A549 (cell line): ENCODE measurements around the gene ARMC9. TPM values are rescaled to one million over a fixed set of nuclear protein-coding genes. Genes with fewer than 3 reads are reported as not detected.

Experiments used
- ATAC-seq, 2 experiments: fragments of 200-7000 bp in 1 of 2; fragments of >200 bp in 1 of 2; cut with Nextera tagmentation in 1 of 2; cut with Tn5 transposase in 1 of 2; 3 replicates each; pipeline versions ENCODE4 v1.8.0 to v1.9.1; 2018 to 2020; ENCODE audit warnings: mild to moderate bottlenecking in 1 of 2, moderate library complexity in 1 of 2
- CTCF ChIA-PET: fragments of 300-600 bp; sonication (Branson Sonifier 250); formaldehyde crosslinking; extraction: SDS; loops from one replicate; lab custom pipeline; 2021; ENCODE audit warnings: antibody characterized with exemption, inconsistent platforms; lab: Yijun Ruan, JAX
- POLR2A ChIA-PET: fragments of 350-600 bp; formaldehyde crosslinking; extraction: SDS; loops from one replicate; lab custom pipeline; 2021; ENCODE audit warnings: antibody characterized with exemption, inconsistent platforms; lab: Yijun Ruan, JAX
- DNase-seq, 2 experiments: peaks; one replicate each; pipeline versions ENCODE4 v3.0.0 to v3.0.0-alpha.2; 2011 to 2016; ENCODE audit warnings: low read depth in 1 of 2, low spot score in 1 of 2
- FAIRE-seq: peaks from 2 replicates; lab custom pipeline; 2011; peaks lifted over from hg19 to GRCh38; lab: Jason Lieb, UNC
- H3K27ac ChIP-seq, 2 experiments: fragments of >200 bp; sonication (Bioruptor Twin); formaldehyde crosslinking; 3 replicates each; pipeline ENCODE4 v1.5.1; 2016 to 2017
- H3K4me1 ChIP-seq: fragments of >200 bp; sonication (Bioruptor Twin); formaldehyde crosslinking; 3 replicates; pipeline ENCODE4 v1.6.1; 2016
- H3K4me2 ChIP-seq: fragments of >200 bp; sonication (Bioruptor Twin); formaldehyde crosslinking; 3 replicates; pipeline ENCODE4 v1.6.1; 2016
- H3K4me3 ChIP-seq: fragments of >200 bp; sonication (Bioruptor Twin); formaldehyde crosslinking; 3 replicates; pipeline ENCODE4 v1.5.1; 2016
- H3K9me3 ChIP-seq: fragments of >200 bp; sonication (Bioruptor Twin); formaldehyde crosslinking; 3 replicates; pipeline ENCODE4 v1.6.1; 2016
- BCL3 ChIP-seq: fragments of >200 bp; sonication (Bioruptor Twin); formaldehyde crosslinking; IDR thresholded peaks from 3 replicates; pipeline ENCODE4 v1.6.1; 2016
- BHLHE40 ChIP-seq: IDR thresholded peaks from 2 replicates; pipeline ENCODE4 v1.6.1; 2012; ENCODE audit warnings: low read depth, low read length, inconsistent platforms
- CBX2 ChIP-seq: fragments of 200-600 bp; sonication (generic); IDR thresholded peaks from 2 replicates; pipeline ENCODE4 v1.6.1; 2016; ENCODE audit warnings: low read depth, mild to moderate bottlenecking, borderline replicate concordance
- CBX8 ChIP-seq: fragments of 200-600 bp; sonication (generic); IDR thresholded peaks from 2 replicates; pipeline ENCODE4 v1.6.1; 2016
- CHD4 ChIP-seq: fragments of 200-600 bp; sonication (generic); IDR thresholded peaks from 2 replicates; pipeline ENCODE4 v1.6.1; 2016; ENCODE audit warnings: antibody characterized with exemption, mild to moderate bottlenecking, borderline replicate concordance
- EP300 ChIP-seq, 2 experiments: fragments of >200 bp; sonication (Bioruptor Twin); formaldehyde crosslinking; IDR thresholded peaks; 2 replicates in 1 of 2; 3 replicates in 1 of 2; pipeline ENCODE4 v1.6.1; 2016 to 2017
- FOSB ChIP-seq: fragments of 250-450 bp; sonication (Bioruptor Pico); IDR thresholded peaks from 2 replicates; pipeline ENCODE4 v1.5.0; 2020; ENCODE audit warnings: mild to moderate bottlenecking, moderate library complexity
- FOXS1 ChIP-seq: fragments of 250-450 bp; sonication (Bioruptor Pico); IDR thresholded peaks from 2 replicates; pipeline ENCODE4 v1.5.0; 2020; ENCODE audit warnings: mild to moderate bottlenecking, moderate library complexity
- HOXB13 ChIP-seq: fragments of 250-450 bp; sonication (Bioruptor Pico); IDR thresholded peaks from 2 replicates; pipeline ENCODE4 v1.5.0; 2020; ENCODE audit warnings: low read depth, mild to moderate bottlenecking, moderate library complexity
- HOXB5 ChIP-seq: fragments of 250-450 bp; sonication (Bioruptor Pico); IDR thresholded peaks from 2 replicates; pipeline ENCODE4 v1.5.0; 2020; ENCODE audit warnings: mild to moderate bottlenecking, moderate library complexity
- JUN ChIP-seq, 2 experiments: fragments of >200 bp; sonication (Bioruptor Twin); formaldehyde crosslinking; IDR thresholded peaks; 2 replicates in 1 of 2; 3 replicates in 1 of 2; pipeline ENCODE4 v1.6.1; 2016 to 2017
- KDM1A ChIP-seq: fragments of 200-600 bp; sonication (generic); IDR thresholded peaks from 2 replicates; pipeline ENCODE4 v1.6.1; 2016; ENCODE audit warnings: low read depth, mild to moderate bottlenecking
- MAFK ChIP-seq: fragments of 450-650 bp; IDR thresholded peaks from 2 replicates; pipeline ENCODE4 v1.6.1; 2014; ENCODE audit not compliant: partially characterized antibody
- MAZ ChIP-seq: fragments of 150-350 bp; IDR thresholded peaks from 2 replicates; pipeline ENCODE4 v1.6.1; 2014; ENCODE audit warnings: antibody characterized with exemption, low read depth, low read length, borderline replicate concordance
- MYC ChIP-seq: IDR thresholded peaks from 2 replicates; pipeline ENCODE4 v1.6.1; 2012; ENCODE audit warnings: mild to moderate bottlenecking, inconsistent platforms, low read length, improper control_type of control experiment, borderline replicate concordance
- NFE2L2 ChIP-seq: fragments of 150-350 bp; conservative IDR thresholded peaks from 2 replicates; pipeline ENCODE4 v1.6.1; 2014; ENCODE audit warnings: low read length
- NR3C1 ChIP-seq: fragments of >200 bp; sonication (Bioruptor Twin); formaldehyde crosslinking; IDR thresholded peaks from 3 replicates; pipeline ENCODE4 v1.6.1; 2017
- PHF8 ChIP-seq: fragments of 200-600 bp; sonication (generic); IDR thresholded peaks from 2 replicates; pipeline ENCODE4 v1.6.1; 2016; ENCODE audit warnings: low read depth, mild to moderate bottlenecking, antibody characterized with exemption, moderate library complexity, borderline replicate concordance
- POLR2A ChIP-seq: IDR thresholded peaks from 2 replicates; pipeline ENCODE4 v1.6.1; 2012; ENCODE audit warnings: mild to moderate bottlenecking, low read length
- RNF2 ChIP-seq: fragments of 200-600 bp; sonication (generic); IDR thresholded peaks from 2 replicates; pipeline ENCODE4 v1.6.1; 2016; ENCODE audit warnings: low read depth, mild to moderate bottlenecking, antibody characterized with exemption, moderate library complexity, borderline replicate concordance
- SMC3 ChIP-seq: fragments of >200 bp; sonication (Bioruptor Twin); formaldehyde crosslinking; IDR thresholded peaks from 3 replicates; pipeline ENCODE4 v1.6.1; 2018; ENCODE audit warnings: inconsistent platforms
- SREBF2 ChIP-seq: fragments of 450-650 bp; IDR thresholded peaks from 2 replicates; pipeline ENCODE4 v1.6.1; 2014; ENCODE audit warnings: mild to moderate bottlenecking, moderate library complexity
- TFCP2L1 ChIP-seq: fragments of 250-450 bp; sonication (Bioruptor Pico); IDR thresholded peaks from 2 replicates; pipeline ENCODE4 v1.5.0; 2021; ENCODE audit warnings: mild to moderate bottlenecking
- USF2 ChIP-seq: fragments of 450-650 bp; IDR thresholded peaks from 2 replicates; pipeline ENCODE4 v1.6.1; 2014; ENCODE audit warnings: antibody characterized with exemption
- ZC3H11A ChIP-seq: fragments of 450-650 bp; IDR thresholded peaks from 2 replicates; pipeline ENCODE4 v1.6.1; 2014; ENCODE audit warnings: antibody characterized with exemption, mild to moderate bottlenecking
- ZNF302 ChIP-seq: fragments of 250-450 bp; sonication (Bioruptor Pico); IDR thresholded peaks from 2 replicates; pipeline ENCODE4 v1.9.0; 2021; ENCODE audit warnings: inconsistent platforms, mild to moderate bottlenecking, moderate library complexity
- WGBS: methylation state at CpG from one replicate; pipeline ENCODE4 v1.1.6; 2017; ENCODE audit errors: missing lambda C conversion rate; 5-methylcytosine and 5-hydroxymethylcytosine counted together
- polyA plus RNA-seq, 4 experiments: library from polyadenylated mRNA; depleted of rRNA in 3 of 4; stranded (reverse); fragments of >200 nt; fragmentation: RNase III in 1 of 4; extraction: RNeasy Plus Mini Kit Qiagen cat#74134 plus additional on column Dnase treatment in 1 of 4; gene quantifications; 2 replicates in 3 of 4; 3 replicates in 1 of 4; pipeline ENCODE4 v1.2.3, GENCODE V29; 2011 to 2017
- TF ChIP-seq, protein P1 (sequence below): fragments of >200 bp; sonication (Bioruptor Twin); formaldehyde crosslinking; IDR thresholded peaks from 3 replicates; pipeline ENCODE4 v1.5.1; 2016
- TF ChIP-seq, protein P2 (sequence below): fragments of 250-450 bp; sonication (Bioruptor Pico); IDR thresholded peaks from 2 replicates; pipeline ENCODE4 v1.5.0; 2020; ENCODE audit warnings: low read depth, mild to moderate bottlenecking, moderate library complexity

Gene ARMC9
- polyA plus RNA-seq, 2 of the 4 experiments (the other 2 are of a cell fraction): 12.0 to 14.1 TPM

GRCh38 chr2:231172025-231172424 lies 26.4 kb upstream of the ARMC9 start:
- ATAC-seq (no peak), DNase-seq (no peak), FAIRE-seq (no peak)
- ChIA-PET POLR2A (no interaction called here), CTCF (no interaction called here)
- Histone ChIP-seq H3K4me1 (no peaks in the 10 kb centered on the region), H3K4me2 (no peak overlapping the region), H3K9me3 (no peaks in the 10 kb centered on the region), H3K4me3 (no peak overlapping the region), H3K27ac (no peak overlapping the region)
- TF ChIP-seq TFCP2L1 (CRISPR knock-in tag) (no peak), JUN (IDR thresholded peaks at IDR 0.05) (no peak), POLR2A (no peak), SREBF2 (no peak), BCL3 (no peak), FOXS1 (CRISPR knock-in tag) (no peak), NR3C1 (no peak), HOXB5 (CRISPR knock-in tag) (no peak), EP300 (IDR thresholded peaks at IDR 0.05) (no peak), SMC3 (no peak), BHLHE40 (no peak), HOXB13 (CRISPR knock-in tag) (no peak), MAZ (no peak), CHD4 (no peak), USF2 (no peak), PHF8 (no peak), CBX8 (no peak)
- TF ChIP-seq, protein P1, sequence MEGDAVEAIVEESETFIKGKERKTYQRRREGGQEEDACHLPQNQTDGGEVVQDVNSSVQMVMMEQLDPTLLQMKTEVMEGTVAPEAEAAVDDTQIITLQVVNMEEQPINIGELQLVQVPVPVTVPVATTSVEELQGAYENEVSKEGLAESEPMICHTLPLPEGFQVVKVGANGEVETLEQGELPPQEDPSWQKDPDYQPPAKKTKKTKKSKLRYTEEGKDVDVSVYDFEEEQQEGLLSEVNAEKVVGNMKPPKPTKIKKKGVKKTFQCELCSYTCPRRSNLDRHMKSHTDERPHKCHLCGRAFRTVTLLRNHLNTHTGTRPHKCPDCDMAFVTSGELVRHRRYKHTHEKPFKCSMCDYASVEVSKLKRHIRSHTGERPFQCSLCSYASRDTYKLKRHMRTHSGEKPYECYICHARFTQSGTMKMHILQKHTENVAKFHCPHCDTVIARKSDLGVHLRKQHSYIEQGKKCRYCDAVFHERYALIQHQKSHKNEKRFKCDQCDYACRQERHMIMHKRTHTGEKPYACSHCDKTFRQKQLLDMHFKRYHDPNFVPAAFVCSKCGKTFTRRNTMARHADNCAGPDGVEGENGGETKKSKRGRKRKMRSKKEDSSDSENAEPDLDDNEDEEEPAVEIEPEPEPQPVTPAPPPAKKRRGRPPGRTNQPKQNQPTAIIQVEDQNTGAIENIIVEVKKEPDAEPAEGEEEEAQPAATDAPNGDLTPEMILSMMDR: no peak
- 91% methylated on average over 3 of the region's 3 CpGs for WGBS

DNA sequence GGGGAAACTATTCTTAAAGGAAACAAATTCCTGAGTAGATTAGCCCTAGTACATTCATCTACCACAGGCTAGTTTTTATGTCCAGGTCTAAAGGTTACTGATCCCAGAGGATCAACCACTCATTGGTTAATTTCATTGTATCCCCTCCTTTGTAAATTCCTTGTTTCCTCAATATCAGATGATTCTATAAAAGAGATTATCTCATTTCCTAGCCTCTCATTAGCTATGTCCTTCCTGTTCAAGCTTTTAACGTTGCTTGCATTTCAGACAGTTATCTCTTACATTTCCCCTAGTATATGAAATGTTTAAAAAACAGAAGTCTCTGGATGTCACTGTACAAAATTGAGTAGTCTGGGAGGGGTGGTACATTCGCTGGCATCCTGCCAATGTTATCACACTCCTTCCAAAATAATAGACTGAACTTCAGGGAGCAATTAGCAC lies 24.2 kb upstream of the ARMC9 start:
- WGBS: 84% methylated on average over 2 of the region's 2 CpGs
- no peak for ATAC-seq
- CTCF ChIA-PET: interaction anchor here (0.8 to 1.4 kb wide), 3 partner anchors 8 to 24 kb away, joined by 3 read pairs; no protein-coding TSS in a partner anchor
- Histone ChIP-seq H3K4me3 (no peak overlapping the region), H3K4me2 (no peak overlapping the region), H3K4me1 (no peaks in the 10 kb centered on the region), H3K27ac (no peak overlapping the region), H3K9me3 (no peaks in the 10 kb centered on the region)
- POLR2A ChIA-PET: no interaction called here
- TF ChIP-seq MYC: no peak
- no peak for TF ChIP-seq PHF8
- no peak for TF ChIP-seq CBX8
- TF ChIP-seq ZNF302 (CRISPR knock-in tag): no peak
- no peak for TF ChIP-seq BCL3
- TF ChIP-seq HOXB13 (CRISPR knock-in tag): no peak
- TF ChIP-seq CBX2: no peak
- no peak for TF ChIP-seq FOSB
- no peak for TF ChIP-seq ZC3H11A
- TF ChIP-seq, protein P2, sequence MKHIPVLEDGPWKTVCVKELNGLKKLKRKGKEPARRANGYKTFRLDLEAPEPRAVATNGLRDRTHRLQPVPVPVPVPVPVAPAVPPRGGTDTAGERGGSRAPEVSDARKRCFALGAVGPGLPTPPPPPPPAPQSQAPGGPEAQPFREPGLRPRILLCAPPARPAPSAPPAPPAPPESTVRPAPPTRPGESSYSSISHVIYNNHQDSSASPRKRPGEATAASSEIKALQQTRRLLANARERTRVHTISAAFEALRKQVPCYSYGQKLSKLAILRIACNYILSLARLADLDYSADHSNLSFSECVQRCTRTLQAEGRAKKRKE (CRISPR knock-in tag): no peak
- no peak for TF ChIP-seq BHLHE40
- no peak for TF ChIP-seq RNF2
- TF ChIP-seq MAFK: no peak
- TF ChIP-seq KDM1A: no peak
- TF ChIP-seq NFE2L2: no peak
- TF ChIP-seq MAZ: no peak
- DNase-seq: no peak
- FAIRE-seq: no peak
